ENCODE results near the gene EIF3B.
"Not testable (repeated sequence)": the region's sequence is repeated elsewhere in the genome, so short reads cannot be mapped to it uniquely, and the experiment has no call there.

Gene EIF3B

GRCh38 chr7:2354186-2354938 lies at the start of gene EIF3B:
Gene EIF3B (plus strand): TSS chr7:2354827. CDS start chr7:2354922, 95 bp downstream.
- ChIA-PET POLR2A (interaction anchor here (1.0 kb wide), 1 partner anchor 120 kb away, joined by 4 read pairs; no protein-coding TSS in a partner anchor), CTCF (interaction anchor here (0.9 to 1.6 kb wide), 3 partner anchors 15 to 145 kb away, joined by 3 to 6 read pairs (median 3); no protein-coding TSS in a partner anchor)
- TF ChIP-seq, protein P1, sequence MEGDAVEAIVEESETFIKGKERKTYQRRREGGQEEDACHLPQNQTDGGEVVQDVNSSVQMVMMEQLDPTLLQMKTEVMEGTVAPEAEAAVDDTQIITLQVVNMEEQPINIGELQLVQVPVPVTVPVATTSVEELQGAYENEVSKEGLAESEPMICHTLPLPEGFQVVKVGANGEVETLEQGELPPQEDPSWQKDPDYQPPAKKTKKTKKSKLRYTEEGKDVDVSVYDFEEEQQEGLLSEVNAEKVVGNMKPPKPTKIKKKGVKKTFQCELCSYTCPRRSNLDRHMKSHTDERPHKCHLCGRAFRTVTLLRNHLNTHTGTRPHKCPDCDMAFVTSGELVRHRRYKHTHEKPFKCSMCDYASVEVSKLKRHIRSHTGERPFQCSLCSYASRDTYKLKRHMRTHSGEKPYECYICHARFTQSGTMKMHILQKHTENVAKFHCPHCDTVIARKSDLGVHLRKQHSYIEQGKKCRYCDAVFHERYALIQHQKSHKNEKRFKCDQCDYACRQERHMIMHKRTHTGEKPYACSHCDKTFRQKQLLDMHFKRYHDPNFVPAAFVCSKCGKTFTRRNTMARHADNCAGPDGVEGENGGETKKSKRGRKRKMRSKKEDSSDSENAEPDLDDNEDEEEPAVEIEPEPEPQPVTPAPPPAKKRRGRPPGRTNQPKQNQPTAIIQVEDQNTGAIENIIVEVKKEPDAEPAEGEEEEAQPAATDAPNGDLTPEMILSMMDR (IDR thresholded peaks at IDR 0.05; ENCODE audit: control extremely low read depth, extremely low read depth, low read depth, missing control alignments): no peak
- peak; percentile 95 for DNase-seq (ENCODE audit: extremely low spot score)

DNA sequence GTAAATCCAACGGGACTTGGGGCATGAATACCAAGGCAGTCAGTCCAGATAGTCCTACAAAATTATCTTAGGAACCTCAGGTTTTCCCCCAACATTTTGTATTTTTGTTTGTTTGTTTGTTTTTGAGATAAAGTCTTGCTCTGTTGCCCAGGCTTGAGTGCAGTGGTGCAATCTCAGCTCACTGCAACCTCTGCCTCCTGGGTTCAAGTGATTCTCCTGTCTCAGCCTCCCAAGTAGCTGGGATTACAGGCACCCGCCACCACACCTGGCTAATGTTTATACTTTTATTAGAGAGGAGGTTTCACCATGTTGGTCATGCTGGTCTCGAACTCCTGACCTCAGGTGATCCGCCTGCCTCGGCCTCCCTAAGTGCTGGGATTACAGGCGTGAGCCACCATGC lies 49.4 kb upstream of the EIF3B start:
- POLR2A ChIA-PET; DNase-seq (ENCODE audit: extremely low spot score); CTCF ChIA-PET: not testable (repeated sequence)

DNA sequence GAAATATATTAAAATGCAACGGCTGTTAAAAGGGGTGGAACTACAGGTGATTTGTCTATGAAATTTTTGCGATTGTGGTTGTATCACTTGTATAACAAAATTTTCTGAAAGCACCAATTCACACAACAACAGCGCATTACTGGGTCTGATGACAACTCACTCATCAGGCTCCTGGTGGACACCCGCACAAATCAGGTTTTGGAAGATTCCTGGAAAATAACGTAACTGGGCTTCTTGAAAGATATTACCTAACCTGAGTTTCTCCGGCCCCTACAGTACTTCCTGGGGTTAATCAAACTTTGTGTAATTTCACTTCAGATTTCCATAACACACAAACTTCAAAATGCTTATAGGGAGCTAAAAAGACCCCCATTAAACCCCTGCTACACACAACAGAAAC lies 47.9 kb upstream of the EIF3B start:
- ChIA-PET POLR2A (no interaction called here), CTCF (no interaction called here)
- TF ChIP-seq, protein P1 (IDR thresholded peaks at IDR 0.05; ENCODE audit: control extremely low read depth, extremely low read depth, low read depth, missing control alignments): no peak
- DNase-seq (ENCODE audit: extremely low spot score): no peak

DNA sequence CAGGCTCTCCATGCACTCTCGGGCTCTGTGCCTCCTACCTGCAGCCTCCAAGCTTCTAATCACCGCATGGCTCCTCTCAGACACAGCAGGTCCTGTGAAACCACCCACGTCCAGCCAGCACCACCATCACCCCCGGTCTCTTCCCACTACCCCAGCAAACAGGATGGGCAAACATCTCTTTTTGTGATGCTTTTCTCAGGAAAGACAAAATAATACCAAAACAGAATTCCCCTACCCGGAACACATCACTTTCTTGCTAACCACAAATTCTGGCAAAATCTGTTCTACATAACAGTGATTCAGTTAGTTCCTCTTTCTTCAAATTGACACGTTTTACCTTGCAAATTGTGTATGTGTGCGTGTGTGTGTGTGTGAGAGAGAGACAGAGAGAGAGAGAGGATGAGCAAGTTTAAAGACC lies 46.9 kb upstream of the EIF3B start:
- peak; percentile 65 for DNase-seq (ENCODE audit: extremely low spot score)
- ChIA-PET CTCF (interaction anchor here (1.0 kb wide), 1 partner anchor 72 kb away, joined by 3 read pairs; no protein-coding TSS in a partner anchor), POLR2A (interaction anchor here (0.6 kb wide), 1 partner anchor 39 kb away, joined by 9 read pairs; no protein-coding TSS in a partner anchor)
- TF ChIP-seq, protein P1 (IDR thresholded peaks at IDR 0.05; ENCODE audit: control extremely low read depth, extremely low read depth, low read depth, missing control alignments): no peak

DNA sequence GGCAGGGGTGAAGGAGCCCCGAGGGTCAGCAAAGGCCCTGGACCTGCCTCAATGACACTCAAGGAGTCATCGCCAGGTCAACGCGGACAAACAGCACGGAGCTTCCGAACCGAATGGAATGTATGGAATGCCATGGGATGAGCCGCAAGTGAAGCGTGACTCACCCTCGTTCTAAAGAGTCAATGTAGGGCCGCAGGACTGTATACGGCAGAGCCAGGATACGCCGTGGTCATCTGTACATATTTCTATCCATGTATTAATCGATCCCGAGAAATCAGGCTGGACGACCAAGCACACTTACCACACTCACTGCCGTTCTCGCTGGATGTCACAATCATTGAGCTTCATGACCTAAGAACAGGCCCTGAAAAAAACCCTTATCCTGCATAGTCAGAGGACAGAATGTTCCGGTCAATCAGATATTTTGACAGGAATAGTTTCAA lies 44.7 kb upstream of the EIF3B start:
- DNase-seq (ENCODE audit: extremely low spot score): no peak
- ChIA-PET POLR2A (no interaction called here), CTCF (interaction anchor here (1.4 to 3.0 kb wide), 2 partner anchors 9 to 11 kb away, joined by 3 to 9 read pairs; no protein-coding TSS in a partner anchor)
- TF ChIP-seq, protein P1 (IDR thresholded peaks at IDR 0.05; ENCODE audit: control extremely low read depth, extremely low read depth, low read depth, missing control alignments): no peak

GRCh38 chr7:2312267-2312929 lies 42.2 kb upstream of the EIF3B start:
- POLR2A ChIA-PET: interaction anchor here (1.0 to 1.2 kb wide), 5 partner anchors 12 to 75 kb away, joined by 3 to 4 read pairs (median 3); no protein-coding TSS in a partner anchor
- TF ChIP-seq, protein P1 (IDR thresholded peaks at IDR 0.05; ENCODE audit: control extremely low read depth, extremely low read depth, low read depth, missing control alignments): no peak

More at GRCh38 chr7:2312267-2312929, 42.2 kb upstream of the EIF3B start:
- peak; percentile 78 for DNase-seq (ENCODE audit: extremely low spot score)
- CTCF ChIA-PET: interaction anchor here (0.7 to 3.0 kb wide), 3 partner anchors 12 to 51 kb away, joined by 3 to 9 read pairs (median 3); no protein-coding TSS in a partner anchor
